Epithelial cell of proximal tubule (primary cell): ENCODE measurements around the gene PRKN. TPM values are rescaled to one million over a fixed set of nuclear protein-coding genes. Genes with fewer than 3 reads are reported as not detected.

Source experiments
- DNase-seq: peaks from one replicate; pipeline ENCODE4 v3.0.0-alpha.2; 2011; ENCODE audit warnings: low read depth
- H3K4me3 ChIP-seq: 2 replicates; pipeline ENCODE4 v1.5.1; 2011; ENCODE audit warnings: low read depth, mild to moderate bottlenecking, low read length
- total RNA-seq: library from RNA; depleted of rRNA; stranded (reverse); fragments of >200 nt; gene quantifications from 2 replicates; pipeline ENCODE4 v1.2.3, GENCODE V29; 2015
- TF ChIP-seq, protein P1 (sequence below): conservative IDR thresholded peaks from 2 replicates; pipeline ENCODE4 v1.5.1; 2012; ENCODE audit warnings: low read depth, mild to moderate bottlenecking, low read length

PRKN gene
- total RNA-seq, 1 donor from 2014 or later, result 0.58 TPM

DNA sequence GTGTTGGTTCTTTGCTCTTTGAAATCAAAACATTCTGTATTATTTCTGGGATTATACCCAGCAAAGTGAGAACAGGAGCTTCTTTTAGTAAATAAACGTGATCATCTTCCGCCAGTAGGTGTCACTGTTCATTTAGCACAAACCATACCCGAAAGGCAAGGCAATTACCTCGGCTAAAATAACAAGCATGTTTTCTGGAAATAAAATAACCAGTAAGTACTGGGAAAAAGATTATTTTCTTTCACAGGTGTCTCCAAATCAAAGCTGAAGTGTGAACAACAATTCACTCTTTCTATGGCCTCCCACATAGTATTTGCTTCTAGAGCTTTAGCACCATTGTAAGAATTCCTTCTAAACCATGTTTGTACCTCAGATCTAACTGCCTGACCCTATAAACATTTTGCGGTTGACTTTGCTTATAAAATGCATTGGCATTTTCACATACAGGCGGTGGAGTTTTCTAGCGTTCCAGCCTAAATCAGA, 1309.1 kb downstream of the PRKN start:
- TF ChIP-seq, protein P1, sequence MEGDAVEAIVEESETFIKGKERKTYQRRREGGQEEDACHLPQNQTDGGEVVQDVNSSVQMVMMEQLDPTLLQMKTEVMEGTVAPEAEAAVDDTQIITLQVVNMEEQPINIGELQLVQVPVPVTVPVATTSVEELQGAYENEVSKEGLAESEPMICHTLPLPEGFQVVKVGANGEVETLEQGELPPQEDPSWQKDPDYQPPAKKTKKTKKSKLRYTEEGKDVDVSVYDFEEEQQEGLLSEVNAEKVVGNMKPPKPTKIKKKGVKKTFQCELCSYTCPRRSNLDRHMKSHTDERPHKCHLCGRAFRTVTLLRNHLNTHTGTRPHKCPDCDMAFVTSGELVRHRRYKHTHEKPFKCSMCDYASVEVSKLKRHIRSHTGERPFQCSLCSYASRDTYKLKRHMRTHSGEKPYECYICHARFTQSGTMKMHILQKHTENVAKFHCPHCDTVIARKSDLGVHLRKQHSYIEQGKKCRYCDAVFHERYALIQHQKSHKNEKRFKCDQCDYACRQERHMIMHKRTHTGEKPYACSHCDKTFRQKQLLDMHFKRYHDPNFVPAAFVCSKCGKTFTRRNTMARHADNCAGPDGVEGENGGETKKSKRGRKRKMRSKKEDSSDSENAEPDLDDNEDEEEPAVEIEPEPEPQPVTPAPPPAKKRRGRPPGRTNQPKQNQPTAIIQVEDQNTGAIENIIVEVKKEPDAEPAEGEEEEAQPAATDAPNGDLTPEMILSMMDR, result peak; percentile 76
- no peak for DNase-seq
- H3K4me3 ChIP-seq, result no peak overlapping the region

DNA sequence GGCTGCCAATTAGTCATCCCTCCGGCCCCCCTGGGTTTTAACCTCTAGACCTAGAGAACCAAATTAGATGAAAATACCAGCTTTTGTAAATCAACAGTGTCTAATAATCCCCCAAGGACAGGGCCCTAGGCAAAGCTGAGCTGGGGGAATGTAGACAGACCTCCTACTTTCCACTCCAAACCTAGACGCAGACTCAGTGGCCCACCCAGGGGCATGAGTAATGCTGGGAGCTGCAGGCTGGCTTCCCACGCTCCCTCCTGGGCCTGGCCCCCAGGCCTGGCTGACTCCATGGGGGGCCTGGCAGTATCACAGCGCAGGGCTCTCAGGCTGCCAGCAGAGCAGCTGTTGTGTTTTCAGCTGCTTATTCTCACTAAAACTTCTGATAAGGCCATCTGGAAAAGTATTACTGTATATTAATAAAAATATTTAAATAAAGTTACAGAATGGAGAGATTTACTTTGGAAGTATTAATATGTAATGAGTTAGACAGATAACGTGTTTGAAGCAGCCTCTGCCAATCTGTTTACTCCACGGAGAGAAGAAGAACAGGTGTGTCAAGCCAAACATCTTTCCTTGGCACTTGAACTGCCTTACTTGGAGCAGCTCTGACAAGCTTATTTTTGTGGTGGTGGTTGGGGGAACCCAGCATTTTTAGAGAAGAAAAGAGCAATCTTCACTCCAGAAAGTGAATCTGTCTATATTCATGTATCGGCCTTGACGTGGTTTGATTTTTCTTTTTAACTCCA, 1309.7 kb downstream of the PRKN start:
- no peak overlapping the region for H3K4me3 ChIP-seq
- DNase-seq, result no peak
- TF ChIP-seq, protein P1, result no peak

DNA sequence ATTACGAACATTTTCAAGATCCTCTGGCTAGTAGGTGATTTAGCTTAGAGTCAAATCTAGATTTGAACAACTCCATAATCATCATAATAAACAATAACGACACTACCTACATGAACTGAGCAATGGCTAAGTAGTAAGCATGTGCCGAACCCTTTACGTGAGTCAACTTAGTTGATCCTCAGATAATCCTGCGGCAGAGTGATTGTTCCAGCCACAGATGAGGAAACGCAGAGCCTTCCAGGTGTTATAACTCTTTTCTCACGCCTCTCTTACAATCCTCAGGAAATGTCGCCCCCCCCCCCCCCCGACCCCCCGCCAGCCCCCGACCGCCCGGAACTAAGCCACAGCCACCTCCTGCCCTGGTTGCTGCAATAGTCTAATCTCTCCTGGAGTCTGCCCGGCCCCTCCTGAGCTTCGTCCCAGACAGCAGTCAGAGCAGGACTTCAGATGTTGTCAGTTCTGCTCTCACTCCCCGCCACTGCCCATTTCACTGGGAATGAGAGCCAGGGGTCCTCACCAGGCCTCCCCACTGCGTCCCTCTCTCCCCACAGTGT, 1312.2 kb downstream of the PRKN start:
- H3K4me3 ChIP-seq, result no peak overlapping the region
- no peak for DNase-seq
- TF ChIP-seq, protein P1, result no peak

DNA sequence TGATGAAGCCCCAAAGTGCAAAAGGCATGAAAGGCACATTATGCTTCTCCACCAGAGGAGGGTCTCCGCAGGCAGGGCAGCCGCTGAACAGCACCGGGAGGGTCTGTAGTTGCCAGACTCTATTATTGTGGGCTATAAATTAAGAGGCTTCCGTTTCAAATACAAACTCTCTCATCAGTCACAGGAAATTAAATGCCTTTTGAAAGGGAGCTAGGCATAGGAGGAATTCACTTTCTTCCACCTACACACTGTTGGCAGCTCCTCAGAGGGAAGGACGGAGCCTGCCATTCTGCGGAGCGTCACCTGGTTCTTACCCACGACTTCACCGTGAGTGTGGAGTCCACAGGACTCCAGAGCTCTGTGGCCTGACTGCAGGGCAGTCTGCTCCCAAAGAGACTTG, 1312.9 kb downstream of the PRKN start:
- TF ChIP-seq, protein P1, result no peak
- no peak overlapping the region for H3K4me3 ChIP-seq
- no peak for DNase-seq

DNA sequence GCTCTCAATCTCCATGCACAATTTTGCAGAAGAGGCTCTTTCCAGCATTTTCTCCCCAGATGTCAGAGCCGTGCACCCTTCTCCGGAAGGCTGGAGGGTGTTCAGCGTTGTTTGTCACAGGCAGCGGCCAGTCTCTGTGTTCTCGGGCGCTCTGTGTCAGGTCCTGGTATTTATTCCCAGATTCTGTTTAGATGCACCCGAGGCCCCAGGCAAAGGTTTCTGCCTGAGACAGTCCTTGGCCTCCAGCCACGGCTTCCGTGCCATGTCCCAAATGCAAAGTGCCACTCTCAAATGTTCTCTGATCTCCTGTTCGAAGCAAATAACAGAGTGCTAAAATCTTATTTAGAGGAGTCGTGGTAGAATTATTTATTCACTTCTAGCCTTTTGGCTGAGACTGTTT, 1313.4 kb downstream of the PRKN start:
- TF ChIP-seq, protein P1, result no peak
- no peak overlapping the region for H3K4me3 ChIP-seq
- DNase-seq, result no peak

DNA sequence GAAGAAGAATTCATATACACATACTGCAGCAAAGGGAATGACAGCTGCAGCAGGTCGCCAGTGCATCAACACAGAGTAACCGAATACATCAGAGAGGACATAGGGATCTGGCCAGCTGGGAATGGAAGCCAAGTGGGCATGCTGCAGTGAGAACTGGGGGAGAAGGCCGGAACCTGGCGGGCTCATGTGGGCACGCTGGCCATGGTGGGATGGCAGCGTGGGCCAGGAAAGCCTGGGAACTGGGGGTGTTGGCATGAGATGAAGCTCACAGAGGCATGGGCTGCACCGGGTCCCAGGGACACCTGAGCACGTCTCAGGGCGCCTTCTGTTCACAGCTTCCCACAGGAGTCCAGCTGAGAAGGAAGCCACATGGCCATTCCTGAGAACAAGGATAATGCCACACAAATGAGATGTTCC, 1314.2 kb downstream of the PRKN start:
- TF ChIP-seq, protein P1, result no peak
- no peak overlapping the region for H3K4me3 ChIP-seq
- DNase-seq, result no peak
